ENCODE results near the gene DYNLT2B. TPM values are rescaled to one million over a fixed set of nuclear protein-coding genes. Genes with fewer than 3 reads are reported as not detected.
"Not testable (repeated sequence)": the region's sequence is repeated elsewhere in the genome, so short reads cannot be mapped to it uniquely, and the experiment has no call there.

Gene DYNLT2B
- polyA plus RNA-seq, 1 donor (not counting 4 experiments of a cell fraction or from before 2014, with no cell fraction given) = 40.0 TPM

DNA sequence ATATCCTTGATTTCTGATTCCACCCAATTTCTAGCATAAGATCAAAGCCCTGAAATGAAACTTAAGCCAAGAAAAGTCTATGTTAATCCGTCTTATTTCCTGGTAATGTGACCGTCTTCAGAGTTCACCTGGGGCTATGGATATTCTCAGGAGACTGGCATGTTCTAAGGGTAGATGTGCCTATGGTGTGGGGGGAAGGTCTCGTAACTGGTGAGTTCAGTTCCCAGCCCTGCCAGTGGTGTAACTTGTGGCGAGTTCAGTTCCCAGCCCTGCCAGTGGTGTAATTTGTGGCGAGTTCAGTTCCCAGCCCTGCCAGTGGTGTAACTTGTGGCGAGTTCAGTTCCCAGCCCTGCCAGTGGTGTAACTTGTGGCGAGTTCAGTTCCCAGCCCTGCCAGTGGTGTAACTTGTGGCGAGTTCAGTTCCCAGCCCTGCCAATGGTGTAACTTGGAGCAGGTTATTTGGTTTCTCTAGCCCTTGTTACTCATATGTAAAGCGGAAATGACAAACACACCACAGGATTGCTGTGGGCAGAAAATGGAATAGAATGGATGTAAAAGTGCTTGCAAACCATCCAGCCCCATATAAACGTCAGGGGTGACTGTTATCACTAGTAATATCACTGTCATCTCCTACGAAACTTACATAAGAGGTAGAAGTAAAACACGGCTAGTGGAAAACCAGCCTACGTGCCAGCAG lies 71.3 kb downstream of the DYNLT2B start:
- no peak overlapping the region for H3K4me3 ChIP-seq (ENCODE audit: control insufficient read depth in 2 of 3, extremely low read depth in 1 of 3, insufficient read depth in 2 of 3, low read depth in 1 of 3, low read length in 3 of 3)
- no peaks in the 10 kb centered on the region for H3K9me3 ChIP-seq (ENCODE audit: control insufficient read depth, low read depth, low read length)
- peaks cover 24 to 28% of the 10 kb centered on the region in 2 experiments for H3K36me3 ChIP-seq (ENCODE audit: control insufficient read depth in 2 of 2, extremely low read depth in 1 of 2, insufficient read depth in 2 of 2, low read length in 2 of 2)
- no peak overlapping the region for H3K9ac ChIP-seq (ENCODE audit: control insufficient read depth, extremely low read depth, insufficient read depth, low read length)
- no peaks in the 10 kb centered on the region for H3K27me3 ChIP-seq (ENCODE audit: control insufficient read depth, extremely low read depth, insufficient read depth, low read length)
- TF ChIP-seq, protein P1, sequence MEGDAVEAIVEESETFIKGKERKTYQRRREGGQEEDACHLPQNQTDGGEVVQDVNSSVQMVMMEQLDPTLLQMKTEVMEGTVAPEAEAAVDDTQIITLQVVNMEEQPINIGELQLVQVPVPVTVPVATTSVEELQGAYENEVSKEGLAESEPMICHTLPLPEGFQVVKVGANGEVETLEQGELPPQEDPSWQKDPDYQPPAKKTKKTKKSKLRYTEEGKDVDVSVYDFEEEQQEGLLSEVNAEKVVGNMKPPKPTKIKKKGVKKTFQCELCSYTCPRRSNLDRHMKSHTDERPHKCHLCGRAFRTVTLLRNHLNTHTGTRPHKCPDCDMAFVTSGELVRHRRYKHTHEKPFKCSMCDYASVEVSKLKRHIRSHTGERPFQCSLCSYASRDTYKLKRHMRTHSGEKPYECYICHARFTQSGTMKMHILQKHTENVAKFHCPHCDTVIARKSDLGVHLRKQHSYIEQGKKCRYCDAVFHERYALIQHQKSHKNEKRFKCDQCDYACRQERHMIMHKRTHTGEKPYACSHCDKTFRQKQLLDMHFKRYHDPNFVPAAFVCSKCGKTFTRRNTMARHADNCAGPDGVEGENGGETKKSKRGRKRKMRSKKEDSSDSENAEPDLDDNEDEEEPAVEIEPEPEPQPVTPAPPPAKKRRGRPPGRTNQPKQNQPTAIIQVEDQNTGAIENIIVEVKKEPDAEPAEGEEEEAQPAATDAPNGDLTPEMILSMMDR (optimal IDR thresholded peaks at IDR 0.05 in 1 of 3, IDR thresholded peaks at IDR 0.05 in 1 of 3, conservative IDR thresholded peaks at IDR 0.05 in 1 of 3; ENCODE audit: extremely low read depth in 1 of 3, insufficient read depth in 2 of 3, low read length in 3 of 3) = no peak
- no peak for TF ChIP-seq EZH2 (IDR thresholded peaks at IDR 0.05; ENCODE audit: low read length)
- DNase-seq (ENCODE audit: low read depth, low spot score) (peak; percentile 83), FAIRE-seq (no peak)
- no peaks in the 10 kb centered on the region for H3K9me1 ChIP-seq (ENCODE audit: control insufficient read depth, extremely low read depth, insufficient read depth, low read length)
- H4K20me1 ChIP-seq (ENCODE audit: control insufficient read depth, extremely low read depth, insufficient read depth, low read length) = no peaks in the 10 kb centered on the region
- H3K27ac ChIP-seq (ENCODE audit: control insufficient read depth, insufficient read depth, low read length) = no peak overlapping the region
- H3K79me2 ChIP-seq (ENCODE audit: control insufficient read depth, insufficient read depth, low read length) = peaks cover 13% of the 10 kb centered on the region
- no peaks in the 10 kb centered on the region for H3K4me1 ChIP-seq (ENCODE audit: control insufficient read depth, extremely low read depth, insufficient read depth, low read length)
- H3K4me2 ChIP-seq (ENCODE audit: control insufficient read depth, extremely low read depth, insufficient read depth, low read depth, low read length) = no peak overlapping the region
- dilution Hi-C loops (cut with MboI; ENCODE audit: extremely low pct_ligation_motif_present, low sequenced_read_pairs) = no loop called here
- no peak overlapping the region for H2AFZ ChIP-seq (ENCODE audit: control insufficient read depth, low read length)

DNA sequence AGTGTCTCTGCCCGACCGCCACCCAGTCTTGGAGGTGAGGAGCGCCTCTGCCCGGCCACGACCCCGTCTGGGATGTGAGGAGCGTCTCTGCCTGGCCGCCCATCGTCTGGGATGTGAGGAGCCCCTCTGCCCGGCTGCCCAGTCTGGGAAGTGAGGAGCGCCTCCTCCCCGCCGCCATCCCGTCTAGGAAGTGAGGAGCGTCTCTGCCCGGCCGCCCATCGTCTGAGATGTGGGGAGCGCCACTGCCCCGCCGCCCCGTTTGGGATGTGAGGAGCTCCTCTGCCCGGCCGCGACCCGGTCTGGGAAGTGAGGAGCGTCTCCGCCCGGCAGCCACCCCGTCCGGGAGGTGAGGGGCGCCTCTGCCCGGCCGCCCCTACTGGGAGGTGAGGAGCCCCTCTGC lies 73.9 kb downstream of the DYNLT2B start:
- dilution Hi-C loops (cut with MboI; ENCODE audit: extremely low pct_ligation_motif_present, low sequenced_read_pairs); H3K4me3 ChIP-seq (ENCODE audit: control insufficient read depth in 2 of 3, extremely low read depth in 1 of 3, insufficient read depth in 2 of 3, low read depth in 1 of 3, low read length in 3 of 3); FAIRE-seq; H3K4me1 ChIP-seq (ENCODE audit: control insufficient read depth, extremely low read depth, insufficient read depth, low read length); H3K9ac ChIP-seq (ENCODE audit: control insufficient read depth, extremely low read depth, insufficient read depth, low read length); H2AFZ ChIP-seq (ENCODE audit: control insufficient read depth, low read length); H3K9me1 ChIP-seq (ENCODE audit: control insufficient read depth, extremely low read depth, insufficient read depth, low read length); H3K4me2 ChIP-seq (ENCODE audit: control insufficient read depth, extremely low read depth, insufficient read depth, low read depth, low read length); H3K79me2 ChIP-seq (ENCODE audit: control insufficient read depth, insufficient read depth, low read length); H4K20me1 ChIP-seq (ENCODE audit: control insufficient read depth, extremely low read depth, insufficient read depth, low read length); DNase-seq (ENCODE audit: low read depth, low spot score); H3K27ac ChIP-seq (ENCODE audit: control insufficient read depth, insufficient read depth, low read length); H3K27me3 ChIP-seq (ENCODE audit: control insufficient read depth, extremely low read depth, insufficient read depth, low read length); H3K9me3 ChIP-seq (ENCODE audit: control insufficient read depth, low read depth, low read length): not testable (repeated sequence)
- peaks cover 32 to 39% of the 10 kb centered on the region in 2 experiments for H3K36me3 ChIP-seq (ENCODE audit: control insufficient read depth in 2 of 2, extremely low read depth in 1 of 2, insufficient read depth in 2 of 2, low read length in 2 of 2)

DNA sequence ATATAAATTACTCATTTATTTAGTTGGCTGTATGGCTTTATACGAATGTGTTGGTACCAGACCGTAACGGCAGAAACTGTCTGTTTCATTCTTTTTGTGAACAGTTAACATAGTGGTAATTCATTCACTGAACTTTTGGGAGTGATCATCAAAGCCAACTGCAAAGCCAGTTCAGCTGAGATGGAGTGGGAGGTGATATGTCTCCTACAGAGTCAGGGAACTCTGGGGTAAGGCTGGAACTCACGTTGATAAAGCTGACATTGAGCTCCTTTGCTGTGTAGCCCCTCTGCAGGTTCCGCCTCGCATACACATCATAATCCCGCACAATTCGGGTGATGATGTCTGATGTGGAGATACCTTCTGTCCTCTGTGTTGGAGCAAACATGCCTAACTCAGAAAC lies 76.3 kb downstream of the DYNLT2B start:
- no peaks in the 10 kb centered on the region for H3K4me1 ChIP-seq (ENCODE audit: control insufficient read depth, extremely low read depth, insufficient read depth, low read length)
- dilution Hi-C loops (cut with MboI; ENCODE audit: extremely low pct_ligation_motif_present, low sequenced_read_pairs) = no loop called here
- no peaks in the 10 kb centered on the region for H3K9me1 ChIP-seq (ENCODE audit: control insufficient read depth, extremely low read depth, insufficient read depth, low read length)
- TF ChIP-seq, protein P1 (optimal IDR thresholded peaks at IDR 0.05 in 1 of 3, IDR thresholded peaks at IDR 0.05 in 1 of 3, conservative IDR thresholded peaks at IDR 0.05 in 1 of 3; ENCODE audit: extremely low read depth in 1 of 3, insufficient read depth in 2 of 3, low read length in 3 of 3) = no peak
- TF ChIP-seq EZH2 (IDR thresholded peaks at IDR 0.05; ENCODE audit: low read length) = no peak
- no peak overlapping the region for H3K27ac ChIP-seq (ENCODE audit: control insufficient read depth, insufficient read depth, low read length)
- H3K36me3 ChIP-seq (ENCODE audit: control insufficient read depth in 2 of 2, extremely low read depth in 1 of 2, insufficient read depth in 2 of 2, low read length in 2 of 2) = peaks cover 41 to 45% of the 10 kb centered on the region in 2 experiments
- H4K20me1 ChIP-seq (ENCODE audit: control insufficient read depth, extremely low read depth, insufficient read depth, low read length) = no peaks in the 10 kb centered on the region
- H2AFZ ChIP-seq (ENCODE audit: control insufficient read depth, low read length) = no peak overlapping the region
- no peak overlapping the region for H3K4me2 ChIP-seq (ENCODE audit: control insufficient read depth, extremely low read depth, insufficient read depth, low read depth, low read length)
- no peaks in the 10 kb centered on the region for H3K27me3 ChIP-seq (ENCODE audit: control insufficient read depth, extremely low read depth, insufficient read depth, low read length)
- no peaks in the 10 kb centered on the region for H3K9me3 ChIP-seq (ENCODE audit: control insufficient read depth, low read depth, low read length)
- H3K79me2 ChIP-seq (ENCODE audit: control insufficient read depth, insufficient read depth, low read length) = no peaks in the 10 kb centered on the region
- no peak overlapping the region for H3K9ac ChIP-seq (ENCODE audit: control insufficient read depth, extremely low read depth, insufficient read depth, low read length)
- DNase-seq (ENCODE audit: low read depth, low spot score) = no peak
- FAIRE-seq = no peak
- H3K4me3 ChIP-seq (ENCODE audit: control insufficient read depth in 2 of 3, extremely low read depth in 1 of 3, insufficient read depth in 2 of 3, low read depth in 1 of 3, low read length in 3 of 3) = no peak overlapping the region

Data from keratinocyte (primary cell).